IMR-90 (cell line): Measurements from ENCODE around the gene ADARB2. TPM values are rescaled to one million over a fixed set of nuclear protein-coding genes. Genes with fewer than 3 reads are reported as not detected.

Source experiments
- ATAC-seq: fragments of 200-7000 bp; cut with Tn5 transposase; 2 replicates; pipeline ENCODE4 v1.9.1; 2020; ENCODE audit warnings: low read depth, mild to moderate bottlenecking, moderate library complexity
- BruUV-seq: library from RNA; stranded (reverse); fragments of 400-500 nt; replicated peaks from 2 replicates; lab custom pipeline; 2021; lab: Mats Ljungman, UMichigan
- CTCF ChIA-PET: fragments of 300-600 bp; formaldehyde crosslinking; extraction: SDS; loops from one replicate; lab custom pipeline; 2021; ENCODE audit warnings: antibody characterized with exemption; lab: Yijun Ruan, JAX
- POLR2A ChIA-PET: fragments of 300-600 bp; sonication (Branson Sonifier 250); formaldehyde crosslinking; loops from one replicate; lab custom pipeline; 2022; ENCODE audit warnings: antibody characterized with exemption; ENCODE audit not compliant: unreplicated experiment; lab: Charles Lee
- DNase-seq: peaks from one replicate; pipeline ENCODE4 v3.0.0; 2013
- H2AFZ ChIP-seq: replicated peaks from 2 replicates; pipeline ENCODE3; 2013; ENCODE audit warnings: low read length, mild to moderate bottlenecking; ENCODE audit not compliant: poor library complexity
- H2AK5ac ChIP-seq: 2 replicates; pipeline ENCODE4 v1.6.1; 2013; ENCODE audit warnings: low read depth, low read length, inconsistent platforms
- H2AK9ac ChIP-seq: replicated peaks from 2 replicates; pipeline ENCODE3; 2013; ENCODE audit warnings: mild to moderate bottlenecking, low read depth, low read length, moderate library complexity; ENCODE audit not compliant: poor library complexity
- H2BK120ac ChIP-seq: 2 replicates; pipeline ENCODE4 v1.6.1; 2013; ENCODE audit warnings: low read depth, low read length, inconsistent platforms
- H2BK15ac ChIP-seq: 3 replicates; pipeline ENCODE4 v1.6.1; 2013; ENCODE audit warnings: low read depth, low read length, inconsistent platforms
- H2BK20ac ChIP-seq: 2 replicates; pipeline ENCODE4 v1.6.1; 2013; ENCODE audit warnings: low read depth, mild to moderate bottlenecking, inconsistent platforms, low read length, moderate library complexity
- H2BK5ac ChIP-seq: 2 replicates; pipeline ENCODE4 v1.6.1; 2013; ENCODE audit warnings: mild to moderate bottlenecking, low read depth, low read length, inconsistent platforms; ENCODE audit not compliant: poor library complexity, severe bottlenecking
- H3K14ac ChIP-seq: replicated peaks from 2 replicates; pipeline ENCODE4 v1.6.1; 2013; ENCODE audit warnings: low read depth, low read length, inconsistent platforms
- H3K18ac ChIP-seq: 2 replicates; pipeline ENCODE4 v1.6.1; 2013; ENCODE audit warnings: low read depth, low read length, control low read depth
- H3K23ac ChIP-seq: 2 replicates; pipeline ENCODE4 v1.6.1; 2013; ENCODE audit warnings: low read depth, low read length, inconsistent platforms
- H3K27ac ChIP-seq: 2 replicates; pipeline ENCODE4 v1.5.1; 2013; ENCODE audit warnings: mild to moderate bottlenecking, control low read depth, low read length; ENCODE audit not compliant: insufficient read depth
- H3K27me3 ChIP-seq: 2 replicates; pipeline ENCODE4 v1.6.1; 2013; ENCODE audit warnings: low read length; ENCODE audit not compliant: control insufficient read depth, insufficient read depth
- H3K36me3 ChIP-seq: 2 replicates; pipeline ENCODE4 v1.6.1; 2013; ENCODE audit warnings: low read length, mixed read lengths; ENCODE audit not compliant: control insufficient read depth, insufficient read depth
- H3K4ac ChIP-seq: 2 replicates; pipeline ENCODE4 v1.6.1; 2013; ENCODE audit warnings: low read depth, low read length, inconsistent platforms
- H3K4me1 ChIP-seq: 2 replicates; pipeline ENCODE4 v1.6.1; 2013; ENCODE audit warnings: low read length, mixed read lengths; ENCODE audit not compliant: control insufficient read depth, insufficient read depth
- H3K4me2 ChIP-seq: 2 replicates; pipeline ENCODE4 v1.6.1; 2013; ENCODE audit warnings: low read depth, mild to moderate bottlenecking, control low read depth, low read length, moderate library complexity
- H3K4me3 ChIP-seq: 2 replicates; pipeline ENCODE4 v1.5.1; 2013; ENCODE audit warnings: low read depth, mild to moderate bottlenecking, control low read depth, low read length, moderate library complexity; ENCODE audit not compliant: insufficient read depth
- H3K56ac ChIP-seq: 2 replicates; pipeline ENCODE4 v1.6.1; 2013; ENCODE audit warnings: low read length, inconsistent platforms; ENCODE audit not compliant: insufficient read depth; ENCODE audit errors: extremely low read depth
- H3K79me1 ChIP-seq, 2 experiments: 2 replicates each; pipeline ENCODE4 v1.6.1; 2013; ENCODE audit warnings: low read length in 2 of 2, inconsistent platforms in 1 of 2, low read depth in 1 of 2
- H3K9ac ChIP-seq: 2 replicates; pipeline ENCODE4 v1.6.1; 2013; ENCODE audit warnings: low read depth, low read length, control low read depth
- H3K9me1 ChIP-seq: 2 replicates; pipeline ENCODE4 v1.6.1; 2013; ENCODE audit warnings: low read length, inconsistent platforms; ENCODE audit not compliant: insufficient read depth
- H3K9me3 ChIP-seq: 2 replicates; pipeline ENCODE4 v1.6.1; 2013; ENCODE audit warnings: low read length; ENCODE audit not compliant: control insufficient read depth, insufficient read depth
- H4K20me1 ChIP-seq: 2 replicates; pipeline ENCODE4 v1.6.1; 2013; ENCODE audit warnings: low read length, inconsistent platforms; ENCODE audit not compliant: insufficient read depth
- H4K5ac ChIP-seq: 2 replicates; pipeline ENCODE4 v1.6.1; 2013; ENCODE audit warnings: mild to moderate bottlenecking, low read depth, low read length, control low read depth
- H4K8ac ChIP-seq, 2 experiments: 2 replicates each; pipeline ENCODE4 v1.6.1; 2013; ENCODE audit warnings: low read depth in 2 of 2, low read length in 2 of 2, control low read depth in 1 of 2, inconsistent platforms in 1 of 2
- H4K91ac ChIP-seq: 2 replicates; pipeline ENCODE4 v1.6.1; 2013; ENCODE audit warnings: low read depth, low read length, inconsistent platforms; ENCODE audit not compliant: insufficient read depth
- RFX5 ChIP-seq: IDR thresholded peaks from 2 replicates; pipeline ENCODE4 v1.8.0; 2012; ENCODE audit warnings: low read depth, mild to moderate bottlenecking, low read length, moderate library complexity
- WGBS, 2 experiments: methylation state at CpG; one replicate each; pipeline versions ENCODE4 v1.1.5 to v1.1.7; 2013; ENCODE audit warnings: missing lambda C conversion rate in 2 of 2; ENCODE audit not compliant: insufficient read length in 1 of 2; ENCODE audit errors: extremely low coverage in 2 of 2; 5-methylcytosine and 5-hydroxymethylcytosine counted together
- dilution Hi-C: fragments of 300-500 bp; cut with HindIII; formaldehyde crosslinking; loops from one replicate; pipeline ENCODE4 v1.14.3; 2018; ENCODE audit warnings: low sequenced_read_pairs; ENCODE audit not compliant: unreplicated experiment
- in situ Hi-C: fragments of 300-500 bp; cut with MboI; formaldehyde crosslinking; loops from 3 replicates; pipeline ENCODE4 v1.14.3; 2019; ENCODE audit warnings: low sequenced_read_pairs, inconsistent platforms, mixed read lengths
- intact Hi-C: fragments of 100-400 bp; cut with micrococcal nuclease; formaldehyde crosslinking; loops from 2 replicates; pipeline ENCODE4 v1.10.0; 2022
- polyA plus RNA-seq, 3 experiments: library from polyadenylated mRNA; depleted of rRNA; stranded (reverse); fragments of >200 nt; gene quantifications; 2 replicates each; pipeline ENCODE4 v1.2.3, GENCODE V29; 2012; ENCODE audit warnings: low replicate concordance in 1 of 3
- total RNA-seq: library from RNA; depleted of rRNA; stranded (reverse); fragments of >200 nt; gene quantifications from 2 replicates; pipeline ENCODE4 v1.2.3, GENCODE V29; 2012

ADARB2 gene
- total and polyA plus RNA-seq, 2 of the 4 experiments (the other 2 are of a cell fraction): not detected

- Histone ChIP-seq H3K4ac (no peak overlapping the region), H2AK5ac (no peak overlapping the region), H4K5ac (no peak overlapping the region), H3K27ac (no peak overlapping the region), H3K14ac (no peak overlapping the region), H2BK15ac (no peak overlapping the region), H2AFZ (no peak overlapping the region), H3K9me1 (no peaks in the 10 kb centered on the region), H3K4me1 (no peaks in the 10 kb centered on the region), H2BK120ac (no peak overlapping the region), H2BK20ac (no peak overlapping the region), H3K36me3 (no peaks in the 10 kb centered on the region), H3K56ac (no peak overlapping the region), H3K9ac (no peak overlapping the region), H3K4me3 (no peak overlapping the region), H3K79me1 (no peaks in the 10 kb centered on the region), H3K18ac (no peak overlapping the region), H4K8ac (no peak overlapping the region), H3K4me2 (no peak overlapping the region), H3K27me3 (no peaks in the 10 kb centered on the region), H2BK5ac (no peak overlapping the region), H2AK9ac (no peak overlapping the region), H4K91ac (no peak overlapping the region), H4K20me1 (no peaks in the 10 kb centered on the region), H3K9me3 (peaks cover 43% of the 10 kb centered on the region), H3K23ac (no peak overlapping the region)
- dilution Hi-C loops (no loop called here), in situ Hi-C loops (no loop called here), intact Hi-C loops (no loop called here)
- no TSS peak for BruUV-seq
- DNase-seq (no peak), ATAC-seq (no peak)
- CTCF ChIA-PET: no interaction called here
- no peak for TF ChIP-seq RFX5
- WGBS, 2 experiments: no CpG with 5 or more reads among the region's 6 CpGs
- POLR2A ChIA-PET: no interaction called here
Measured at GRCh38 chr10:1706711-1707110, 30.6 kb downstream of the ADARB2 start.
